BLaER1 (cell line): ENCODE data around the gene C1QTNF9.
"Not testable (repeated sequence)": the region's sequence is repeated elsewhere in the genome, so short reads cannot be mapped to it uniquely, and the experiment has no call there.

Experiments used
- H3K27ac ChIP-seq: shearing (Covaris generic); formaldehyde crosslinking; 2 replicates; pipeline ENCODE4 v1.8.1; 2022
- H3K27me3 ChIP-seq: shearing (Covaris generic); formaldehyde crosslinking; 2 replicates; pipeline ENCODE4 v1.8.1; 2022
- H3K36me3 ChIP-seq: shearing (Covaris generic); formaldehyde crosslinking; 2 replicates; pipeline ENCODE4 v1.8.1; 2022
- H3K4me1 ChIP-seq: shearing (Covaris generic); formaldehyde crosslinking; 2 replicates; pipeline ENCODE4 v1.8.1; 2022
- H3K4me2 ChIP-seq: shearing (Covaris generic); formaldehyde crosslinking; 2 replicates; pipeline ENCODE4 v1.8.1; 2022
- H3K4me3 ChIP-seq: shearing (Covaris generic); formaldehyde crosslinking; 2 replicates; pipeline ENCODE4 v1.8.1; 2022
- H3K9ac ChIP-seq: shearing (Covaris generic); formaldehyde crosslinking; 2 replicates; pipeline ENCODE4 v1.8.1; 2022
- H3K9me3 ChIP-seq: shearing (Covaris generic); formaldehyde crosslinking; 2 replicates; pipeline ENCODE4 v1.8.1; 2022
- H4K20me1 ChIP-seq: shearing (Covaris generic); formaldehyde crosslinking; 2 replicates; pipeline ENCODE4 v1.8.1; 2022
- Cebpa-rat ChIP-seq: shearing (Covaris generic); IDR thresholded peaks from 2 replicates; pipeline ENCODE4 v1.8.1; 2022

Gene C1QTNF9

GRCh38 chr13:24360106-24360505 is 50.7 kb downstream of the C1QTNF9 start:
- no peaks in the 10 kb centered on the region for H3K36me3 ChIP-seq
- TF ChIP-seq Cebpa-rat, result no peak
- H3K9me3 ChIP-seq, result no peaks in the 10 kb centered on the region
- no peaks in the 10 kb centered on the region for H3K27me3 ChIP-seq
- no peaks in the 10 kb centered on the region for H4K20me1 ChIP-seq
- no peaks in the 10 kb centered on the region for H3K4me1 ChIP-seq
- no peak overlapping the region for H3K4me2 ChIP-seq
- no peak overlapping the region for H3K9ac ChIP-seq
- H3K4me3 ChIP-seq, result no peak overlapping the region
- no peak overlapping the region for H3K27ac ChIP-seq

- no peaks in the 10 kb centered on the region for H4K20me1 ChIP-seq
- H3K4me2 ChIP-seq, result no peak overlapping the region
These were observed 51.7 kb downstream of the C1QTNF9 start for GRCh38 chr13:24361113-24361512.

GRCh38 chr13:24361852-24362366 is 52.5 kb downstream of the C1QTNF9 start:
- no peaks in the 10 kb centered on the region for H3K27me3 ChIP-seq
- no peaks in the 10 kb centered on the region for H3K36me3 ChIP-seq
- no peak for TF ChIP-seq Cebpa-rat
- no peaks in the 10 kb centered on the region for H3K9me3 ChIP-seq
- H3K9ac ChIP-seq, result no peak overlapping the region
- H4K20me1 ChIP-seq, result no peaks in the 10 kb centered on the region
- H3K4me3 ChIP-seq, result no peak overlapping the region
- no peak overlapping the region for H3K27ac ChIP-seq
- no peak overlapping the region for H3K4me2 ChIP-seq
- no peaks in the 10 kb centered on the region for H3K4me1 ChIP-seq

More at GRCh38 chr13:24361113-24361512, 51.7 kb downstream of the C1QTNF9 start:
- Histone ChIP-seq H3K9ac (no peak overlapping the region), H3K4me3 (no peak overlapping the region), H3K36me3 (no peaks in the 10 kb centered on the region), H3K27me3 (no peaks in the 10 kb centered on the region), H3K27ac (no peak overlapping the region), H3K9me3 (no peaks in the 10 kb centered on the region), H3K4me1 (no peaks in the 10 kb centered on the region)
- no peak for TF ChIP-seq Cebpa-rat

GRCh38 chr13:24362435-24362952 is 53.1 kb downstream of the C1QTNF9 start:
- Histone ChIP-seq H3K4me2 (no peak overlapping the region), H3K9me3 (no peaks in the 10 kb centered on the region), H4K20me1 (no peaks in the 10 kb centered on the region), H3K9ac (no peak overlapping the region), H3K27me3 (no peaks in the 10 kb centered on the region), H3K4me1 (no peaks in the 10 kb centered on the region), H3K4me3 (no peak overlapping the region), H3K27ac (no peak overlapping the region), H3K36me3 (no peaks in the 10 kb centered on the region)
- no peak for TF ChIP-seq Cebpa-rat

- TF ChIP-seq Cebpa-rat, result no peak
- Histone ChIP-seq H3K27ac (no peak overlapping the region), H3K9me3 (no peaks in the 10 kb centered on the region), H3K4me1 (peaks cover 14% of the 10 kb centered on the region), H4K20me1 (no peaks in the 10 kb centered on the region), H3K4me3 (no peak overlapping the region), H3K36me3 (no peaks in the 10 kb centered on the region), H3K4me2 (no peak overlapping the region), H3K27me3 (no peaks in the 10 kb centered on the region), H3K9ac (no peak overlapping the region)
These were observed 55.8 kb downstream of the C1QTNF9 start for GRCh38 chr13:24365191-24365590.

GRCh38 chr13:24366315-24366714 is 56.9 kb downstream of the C1QTNF9 start:
- peaks cover 14% of the 10 kb centered on the region for H3K4me1 ChIP-seq
- not testable (repeated sequence) for H3K4me3 ChIP-seq, H3K9ac ChIP-seq, H3K27me3 ChIP-seq, H3K36me3 ChIP-seq, H3K9me3 ChIP-seq, H3K27ac ChIP-seq, H4K20me1 ChIP-seq, H3K4me2 ChIP-seq

GRCh38 chr13:24371273-24371672 is 61.9 kb downstream of the C1QTNF9 start:
- not testable (repeated sequence) for H3K9ac ChIP-seq, H4K20me1 ChIP-seq, H3K27me3 ChIP-seq, H3K4me2 ChIP-seq, H3K9me3 ChIP-seq, H3K4me3 ChIP-seq, H3K27ac ChIP-seq, H3K36me3 ChIP-seq
- peaks cover 14% of the 10 kb centered on the region for H3K4me1 ChIP-seq
